ENCODE measurements around the gene TADA3.

TADA3 gene

DNA sequence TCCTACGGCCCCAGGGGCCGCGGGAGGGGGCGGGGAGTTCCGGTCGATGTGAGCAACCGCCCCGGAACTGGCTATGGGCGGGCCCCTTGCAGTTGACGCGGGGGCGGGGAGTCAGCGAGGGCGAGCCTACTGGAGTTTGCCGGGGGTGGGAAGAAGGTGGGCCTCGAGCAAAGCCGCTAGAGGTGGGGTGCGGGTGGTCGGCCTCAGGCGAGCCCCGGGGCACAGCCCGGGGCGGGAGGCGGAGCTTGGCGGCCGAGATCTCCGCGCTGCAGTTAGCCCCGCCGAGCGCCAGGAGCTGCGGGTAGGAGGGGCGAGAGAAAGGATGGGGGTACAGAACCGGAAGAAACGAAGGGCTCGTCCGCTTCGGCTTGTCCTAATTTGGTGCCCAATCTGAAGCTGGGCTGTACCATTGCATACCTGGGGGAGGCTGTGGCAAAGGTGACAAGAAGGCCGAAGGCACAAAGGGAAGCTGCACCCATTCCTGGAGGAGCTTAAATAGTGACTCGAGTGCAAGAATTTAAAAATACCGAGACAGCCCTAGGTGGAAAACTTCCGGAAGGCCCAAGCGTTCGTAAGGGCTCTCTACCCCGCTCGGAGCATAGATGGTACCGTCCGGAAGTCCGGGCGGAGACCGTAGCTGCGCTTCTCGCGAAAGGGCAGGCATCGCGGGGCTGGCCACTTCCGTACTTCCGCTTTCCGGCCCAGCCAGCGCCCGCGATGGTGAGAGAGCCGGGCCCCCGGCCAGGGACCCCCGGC is at the start of gene TADA3, which contains the start of gene ARPC4:
TADA3 (minus strand) TSS at position 69 of the 756 bp plus-strand sequence. CDS start 1,007 bp downstream, outside the sequence.
ARPC4 (plus strand) TSS at position 678 of the 756 bp plus-strand sequence; CDS start at position 718, 40 bp downstream.
- peak; percentile 94 for DNase-seq

DNA sequence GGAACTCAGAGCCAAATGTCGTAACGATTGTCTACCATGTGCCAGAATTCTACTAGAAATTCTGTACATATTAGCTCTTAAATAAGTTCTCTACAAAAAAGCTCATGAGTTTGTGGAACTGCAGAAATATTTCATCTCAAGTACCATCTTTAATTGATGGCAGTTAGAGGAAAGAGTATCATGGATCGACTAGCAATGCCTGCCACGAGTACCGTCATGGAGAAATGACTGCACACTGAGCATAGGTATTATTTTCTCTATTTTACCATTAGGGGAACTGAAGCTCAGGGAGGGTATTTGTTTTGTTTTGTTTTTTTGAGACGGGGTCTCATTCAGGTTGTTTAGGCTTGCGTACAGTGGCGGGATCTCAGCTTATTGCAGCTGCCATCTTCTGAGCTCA is 48.7 kb upstream of the TADA3 start:
- DNase-seq = no peak

- DNase-seq = no peak
Observed at GRCh38 chr3:9838856-9839255, 46.6 kb upstream of the TADA3 start.

DNA sequence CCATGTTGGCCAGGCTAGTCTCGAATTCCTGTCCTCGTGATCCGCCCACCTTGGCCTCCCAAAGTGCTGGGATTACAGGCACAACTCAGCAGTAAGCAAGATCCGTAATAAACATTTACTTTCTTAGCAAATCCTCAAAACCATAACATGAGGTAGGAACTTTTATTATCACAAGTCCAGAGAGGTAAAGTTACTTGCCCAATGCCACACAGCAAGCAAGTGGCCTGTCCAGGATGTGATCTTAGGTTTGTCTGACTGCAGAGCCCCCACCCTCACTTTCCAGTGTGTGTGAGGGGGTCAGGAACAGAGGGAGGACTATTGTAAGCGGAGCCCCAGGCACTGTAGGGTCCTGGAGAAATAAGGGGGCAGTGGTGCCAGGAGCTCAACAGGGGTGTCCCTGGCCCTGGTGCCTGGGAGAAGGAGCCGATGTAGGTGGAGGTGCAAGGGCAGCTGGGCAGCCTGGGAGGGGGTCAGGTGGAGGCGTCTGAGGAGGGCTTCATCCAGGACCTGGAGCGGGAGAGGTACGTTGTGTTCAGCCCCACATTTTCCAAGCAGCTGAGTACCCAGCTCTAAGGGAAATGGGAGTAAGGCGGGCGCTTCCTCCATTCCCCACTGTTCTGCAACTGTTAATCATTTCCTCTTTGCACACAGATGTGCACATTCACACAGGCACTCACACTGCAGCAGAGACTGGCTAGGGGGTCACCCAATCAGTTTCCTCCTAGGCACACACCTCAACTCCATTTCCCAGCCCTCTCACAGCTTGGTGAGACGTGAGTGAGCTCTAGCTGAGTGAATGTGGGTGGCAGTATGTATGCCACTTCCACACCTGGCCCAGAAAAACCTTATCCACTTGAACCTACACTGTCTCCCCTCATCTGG is 45.7 kb upstream of the TADA3 start:
- DNase-seq = no peak

GRCh38 chr3:9834520-9835380 is 42.5 kb upstream of the TADA3 start:
- no peak for DNase-seq

- no peak for DNase-seq
Observed at GRCh38 chr3:9833078-9833477, 40.8 kb upstream of the TADA3 start.

- DNase-seq = no peak
Observed at GRCh38 chr3:9831253-9831652, 39.0 kb upstream of the TADA3 start.

GRCh38 chr3:9828801-9829755 is 36.8 kb upstream of the TADA3 start:
- no peak for DNase-seq

- no peak for DNase-seq
Observed at GRCh38 chr3:9826815-9827573, 34.7 kb upstream of the TADA3 start.

DNA sequence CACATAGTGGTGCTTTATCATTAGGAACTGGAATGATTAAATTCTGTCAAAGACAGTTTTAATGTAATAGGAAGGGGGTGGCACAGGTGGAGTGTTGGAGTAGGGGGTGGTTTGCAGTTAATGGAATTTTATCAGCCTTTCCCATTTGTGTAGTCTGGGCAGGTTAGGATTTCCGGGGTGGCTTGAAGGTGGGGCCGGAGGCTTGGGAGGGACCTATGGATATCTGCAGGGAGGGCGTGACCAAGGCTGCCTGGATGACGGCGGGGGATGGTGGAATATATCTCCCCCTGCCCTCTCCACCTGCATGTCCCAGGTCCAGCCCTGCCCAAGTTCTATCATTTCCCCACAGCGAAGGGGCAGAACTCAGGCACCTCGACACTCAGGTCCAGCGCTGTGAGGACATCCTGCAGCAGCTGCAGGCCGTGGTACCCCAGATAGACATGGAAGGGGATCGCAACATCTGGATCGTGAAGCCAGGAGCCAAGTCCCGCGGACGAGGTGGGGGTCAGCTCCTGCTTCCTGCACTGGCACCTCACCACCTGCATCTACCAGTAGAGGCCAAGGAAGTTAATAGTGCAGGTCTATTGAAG is 33.3 kb upstream of the TADA3 start:
- DNase-seq = no peak

GRCh38 chr3:9820946-9821345 is 28.7 kb upstream of the TADA3 start:
- no peak for DNase-seq

DNA sequence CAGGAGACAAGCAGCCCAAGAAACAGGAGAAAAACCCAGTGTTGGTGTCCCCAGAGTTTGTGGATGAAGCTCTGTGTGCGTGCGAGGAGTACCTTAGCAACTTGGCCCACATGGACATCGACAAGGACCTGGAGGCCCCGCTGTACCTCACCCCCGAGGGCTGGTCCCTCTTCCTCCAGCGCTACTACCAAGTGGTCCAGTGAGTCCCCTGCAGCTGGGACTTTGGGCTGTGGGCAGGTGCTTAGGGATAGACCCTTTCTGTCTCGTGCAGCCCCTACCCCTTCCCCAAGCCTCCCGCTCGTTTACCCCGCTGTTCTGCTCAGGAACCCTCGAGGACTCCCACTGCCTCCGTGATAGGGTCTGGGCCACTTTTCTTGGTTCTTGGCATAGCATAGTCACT is 28.3 kb upstream of the TADA3 start:
- no peak for DNase-seq

- DNase-seq = no peak
Observed at GRCh38 chr3:9818666-9819335, 26.5 kb upstream of the TADA3 start.

- no peak for DNase-seq
Observed at GRCh38 chr3:9817436-9817835, 25.2 kb upstream of the TADA3 start.

GRCh38 chr3:9815986-9816385 is 23.7 kb upstream of the TADA3 start:
- no peak for DNase-seq

- DNase-seq = no peak
Observed at GRCh38 chr3:9812870-9813483, 20.7 kb upstream of the TADA3 start.

DNA sequence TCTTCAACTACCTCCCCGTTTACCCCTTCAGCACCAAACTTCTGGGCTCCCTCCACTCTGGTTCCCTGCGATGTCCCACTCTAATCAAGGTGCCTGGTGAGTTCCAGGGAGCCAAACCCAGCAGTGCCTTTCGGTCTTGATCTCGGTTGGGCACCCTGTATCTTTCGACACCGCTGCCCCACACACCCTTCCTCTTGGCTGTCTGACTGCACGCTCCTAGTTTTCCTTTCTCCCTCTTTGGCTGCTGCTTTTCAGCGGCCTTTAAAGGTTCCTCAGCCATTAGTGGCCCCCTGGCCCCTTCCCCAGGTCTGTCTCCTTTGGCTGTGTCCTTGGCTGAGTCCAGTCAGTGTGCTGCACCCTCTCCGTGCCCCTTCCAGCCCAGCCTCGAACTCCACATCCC is 18.6 kb upstream of the TADA3 start:
- DNase-seq = no peak

- no peak for DNase-seq
Observed at GRCh38 chr3:9810433-9810770, 18.1 kb upstream of the TADA3 start.

GRCh38 chr3:9809615-9810432 is 17.6 kb upstream of the TADA3 start, which contains the start of gene TTLL3:
TSS of gene TTLL3 (plus strand) at chr3:9810262. CDS start at chr3:9810662, 400 bp downstream.
- no peak for DNase-seq
